GM12865 (cell line): ENCODE results near the gene PINLYP.
"Not testable (repeated sequence)": the region's sequence is repeated elsewhere in the genome, so short reads cannot be mapped to it uniquely, and the experiment has no call there.

Source experiments
- DNase-seq: peaks from one replicate; pipeline ENCODE4 v3.0.0; 2010; ENCODE audit warnings: low read depth
- H3K4me3 ChIP-seq: 2 replicates; pipeline ENCODE4 v1.5.1; 2011; ENCODE audit warnings: mild to moderate bottlenecking, low read depth, low read length, control low read depth
- CTCF ChIP-seq: IDR thresholded peaks from 2 replicates; pipeline ENCODE4 v1.5.1; 2011; ENCODE audit warnings: low read length, control low read depth, low read depth, inconsistent platforms; ENCODE audit not compliant: insufficient read depth; ENCODE audit errors: missing control alignments

Gene PINLYP

DNA sequence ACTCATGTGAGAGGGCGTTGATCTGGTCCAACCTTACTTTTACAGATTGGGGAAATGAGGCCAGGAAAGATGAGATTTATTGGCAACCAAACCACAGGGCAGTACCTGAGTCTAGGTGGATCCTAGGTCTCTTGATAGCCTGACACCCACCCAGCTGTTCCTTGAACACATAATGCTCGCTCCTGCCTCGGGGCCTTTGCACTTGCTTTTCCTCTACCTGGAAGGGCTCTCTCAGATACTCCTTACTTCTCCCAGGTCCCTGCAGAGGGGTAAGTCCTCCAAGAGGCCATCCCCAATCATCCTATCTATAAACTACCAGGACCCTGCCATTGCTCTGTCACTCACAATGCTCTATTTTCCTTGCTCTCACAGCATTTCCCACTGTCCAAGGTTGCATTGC is 35.2 kb upstream of the PINLYP start:
- no peak for TF ChIP-seq CTCF
- DNase-seq, result no peak
- no peak overlapping the region for H3K4me3 ChIP-seq

DNA sequence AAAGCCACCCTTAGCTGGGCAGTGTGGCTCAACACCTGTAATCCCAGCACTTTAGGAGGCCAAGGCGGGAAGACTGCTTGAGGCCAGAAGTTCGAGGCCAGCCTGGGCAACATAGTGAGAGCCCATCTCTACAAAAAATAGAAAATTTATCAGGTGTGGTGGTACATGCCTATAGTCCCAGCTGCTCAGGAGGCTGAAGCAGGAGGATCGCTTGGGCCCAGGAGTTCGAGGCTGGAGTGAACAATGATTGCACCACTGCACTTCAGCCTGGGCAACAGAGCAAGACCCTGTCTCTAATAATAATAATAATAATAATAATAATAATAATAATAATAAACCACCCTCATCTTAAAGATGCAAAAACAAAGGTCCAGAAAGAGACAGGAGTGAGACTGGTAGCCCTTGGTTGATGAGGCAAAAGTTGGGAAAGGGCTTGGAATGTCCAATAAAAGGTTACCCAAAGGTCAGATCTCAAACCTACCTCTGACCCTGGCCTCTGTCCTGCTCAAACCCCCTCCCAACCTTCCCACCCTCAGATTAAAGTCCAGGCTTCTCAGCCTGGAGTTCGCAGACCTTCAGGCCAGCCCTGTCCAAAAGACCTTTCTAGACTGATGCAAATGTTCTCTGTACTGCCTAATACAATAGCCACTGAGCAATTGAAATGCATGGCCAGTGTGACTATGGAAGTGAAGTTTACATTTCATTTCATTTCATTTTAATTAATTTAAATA is 33.5 kb upstream of the PINLYP start:
- no peak overlapping the region for H3K4me3 ChIP-seq
- TF ChIP-seq CTCF, result no peak
- no peak for DNase-seq

GRCh38 chr19:43544077-43544476 is 31.5 kb upstream of the PINLYP start:
- H3K4me3 ChIP-seq, result no peak overlapping the region
- TF ChIP-seq CTCF, result no peak
- no peak for DNase-seq

GRCh38 chr19:43545276-43545675 is 30.3 kb upstream of the PINLYP start:
- H3K4me3 ChIP-seq, result no peak overlapping the region
- TF ChIP-seq CTCF, result no peak
- no peak for DNase-seq

DNA sequence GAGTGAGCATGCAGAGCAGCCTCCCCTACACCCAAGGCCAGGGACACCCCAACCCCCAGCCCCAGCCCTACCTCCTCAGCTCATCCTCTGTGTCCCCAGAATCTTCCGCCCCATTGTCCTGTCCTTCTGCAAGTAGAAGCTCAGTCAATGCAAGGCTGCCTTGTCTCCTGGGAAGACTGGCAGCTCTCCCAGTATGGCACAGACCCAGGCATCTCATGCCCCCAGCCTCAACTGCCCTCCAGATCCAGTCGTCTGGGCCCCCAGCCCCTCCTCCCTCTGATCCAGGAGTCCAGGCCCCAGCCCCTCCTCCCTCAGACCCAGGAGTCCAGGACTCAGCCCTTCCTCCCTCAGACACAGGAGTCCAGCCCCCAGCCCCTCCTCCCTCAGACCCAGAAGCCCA is 29.6 kb upstream of the PINLYP start:
- no peak for DNase-seq
- TF ChIP-seq CTCF, result no peak
- H3K4me3 ChIP-seq, result no peak overlapping the region

GRCh38 chr19:43546581-43546980 is 29.0 kb upstream of the PINLYP start:
- DNase-seq, result no peak
- TF ChIP-seq CTCF, result no peak
- no peak overlapping the region for H3K4me3 ChIP-seq

- H3K4me3 ChIP-seq, DNase-seq: not testable (repeated sequence)
These were observed 27.7 kb upstream of the PINLYP start for GRCh38 chr19:43547926-43548325.
